ENCODE measurements around the gene WDR55.

DNA sequence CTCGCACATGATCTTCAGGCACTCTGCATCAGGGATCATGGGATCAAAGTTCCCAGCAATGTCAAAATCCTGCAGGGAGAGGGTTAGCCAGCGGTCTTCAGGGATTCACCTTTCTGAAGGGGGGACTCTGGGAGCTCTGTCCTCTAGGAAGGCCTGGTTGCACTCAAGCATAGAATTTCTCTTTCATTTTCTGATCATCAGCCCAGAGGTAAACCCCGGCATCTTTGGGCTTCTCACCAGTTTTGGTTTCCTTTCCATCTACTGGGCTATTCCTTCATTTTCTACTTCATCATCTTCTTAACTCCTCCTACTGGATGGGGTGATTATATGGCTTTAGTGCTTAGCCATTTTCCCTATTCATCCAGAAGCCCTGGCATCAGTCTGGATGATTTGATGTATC lies 13.2 kb downstream of the WDR55 start:
- TF ChIP-seq, protein P1, sequence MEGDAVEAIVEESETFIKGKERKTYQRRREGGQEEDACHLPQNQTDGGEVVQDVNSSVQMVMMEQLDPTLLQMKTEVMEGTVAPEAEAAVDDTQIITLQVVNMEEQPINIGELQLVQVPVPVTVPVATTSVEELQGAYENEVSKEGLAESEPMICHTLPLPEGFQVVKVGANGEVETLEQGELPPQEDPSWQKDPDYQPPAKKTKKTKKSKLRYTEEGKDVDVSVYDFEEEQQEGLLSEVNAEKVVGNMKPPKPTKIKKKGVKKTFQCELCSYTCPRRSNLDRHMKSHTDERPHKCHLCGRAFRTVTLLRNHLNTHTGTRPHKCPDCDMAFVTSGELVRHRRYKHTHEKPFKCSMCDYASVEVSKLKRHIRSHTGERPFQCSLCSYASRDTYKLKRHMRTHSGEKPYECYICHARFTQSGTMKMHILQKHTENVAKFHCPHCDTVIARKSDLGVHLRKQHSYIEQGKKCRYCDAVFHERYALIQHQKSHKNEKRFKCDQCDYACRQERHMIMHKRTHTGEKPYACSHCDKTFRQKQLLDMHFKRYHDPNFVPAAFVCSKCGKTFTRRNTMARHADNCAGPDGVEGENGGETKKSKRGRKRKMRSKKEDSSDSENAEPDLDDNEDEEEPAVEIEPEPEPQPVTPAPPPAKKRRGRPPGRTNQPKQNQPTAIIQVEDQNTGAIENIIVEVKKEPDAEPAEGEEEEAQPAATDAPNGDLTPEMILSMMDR (IDR thresholded peaks at IDR 0.05; ENCODE audit: insufficient read depth, low read length, poor library complexity, severe bottlenecking) = no peak
- TF ChIP-seq EZH2phosphoT487 (conservative IDR thresholded peaks at IDR 0.05; ENCODE audit: low read length) = no peak
